Inflammatory macrophage treated with lipopolysaccharide for 1 hour (primary cell): ENCODE results near the gene MYBPH.

ENCODE experiments used
- DNase-seq, 2 donors: peaks; one replicate each; pipeline ENCODE4 v3.0.0-alpha.2; 2020 to 2022

MYBPH gene, protein sequence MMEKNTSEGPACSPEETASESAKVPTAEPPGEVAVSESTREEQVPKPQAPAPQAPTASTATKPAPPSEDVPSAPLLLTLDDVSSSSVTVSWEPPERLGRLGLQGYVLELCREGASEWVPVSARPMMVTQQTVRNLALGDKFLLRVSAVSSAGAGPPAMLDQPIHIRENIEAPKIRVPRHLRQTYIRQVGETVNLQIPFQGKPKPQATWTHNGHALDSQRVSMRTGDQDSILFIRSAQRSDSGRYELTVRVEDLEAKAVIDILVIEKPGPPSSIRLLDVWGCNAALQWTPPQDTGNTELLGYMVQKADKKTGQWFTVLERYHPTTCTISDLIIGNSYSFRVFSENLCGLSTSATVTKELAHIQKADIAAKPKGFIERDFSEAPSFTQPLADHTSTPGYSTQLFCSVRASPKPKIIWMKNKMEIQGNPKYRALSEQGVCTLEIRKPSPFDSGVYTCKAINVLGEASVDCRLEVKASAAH

DNA sequence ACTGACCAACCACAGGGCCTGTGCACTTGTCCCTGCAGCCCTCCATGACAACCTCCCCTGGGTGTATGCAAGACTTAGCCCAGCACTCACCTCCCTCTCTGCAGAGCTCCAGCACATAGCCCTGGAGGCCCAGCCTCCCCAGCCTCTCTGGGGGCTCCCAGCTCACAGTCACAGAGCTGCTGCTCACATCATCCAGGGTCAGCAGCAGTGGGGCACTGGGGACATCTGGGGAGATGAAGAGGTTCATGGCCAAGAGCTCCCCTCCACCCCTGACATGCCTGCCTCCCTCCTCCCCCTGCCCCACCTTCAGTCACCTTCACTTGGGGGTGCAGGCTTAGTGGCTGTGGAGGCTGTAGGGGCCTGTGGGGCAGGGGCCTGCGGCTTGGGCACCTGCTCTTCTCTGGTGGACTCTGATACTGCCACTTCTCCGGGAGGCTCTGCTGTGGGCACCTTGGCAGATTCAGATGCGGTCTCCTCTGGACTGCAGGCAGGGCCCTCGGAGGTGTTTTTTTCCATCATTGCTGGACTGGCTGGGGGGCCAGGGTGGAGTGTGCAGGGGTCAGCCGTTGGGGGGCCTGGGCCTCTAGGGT, at the start of gene MYBPH:
TSS of gene MYBPH (minus strand) at position 590 of the 590 bp plus-strand sequence. CDS start at position 519, 71 bp downstream.
- DNase-seq: no peak

- DNase-seq: peak in 1 of 2 donors; percentile 52
These were observed 49.4 kb upstream of the MYBPH start for GRCh38 chr1:203225071-203225470.

DNA sequence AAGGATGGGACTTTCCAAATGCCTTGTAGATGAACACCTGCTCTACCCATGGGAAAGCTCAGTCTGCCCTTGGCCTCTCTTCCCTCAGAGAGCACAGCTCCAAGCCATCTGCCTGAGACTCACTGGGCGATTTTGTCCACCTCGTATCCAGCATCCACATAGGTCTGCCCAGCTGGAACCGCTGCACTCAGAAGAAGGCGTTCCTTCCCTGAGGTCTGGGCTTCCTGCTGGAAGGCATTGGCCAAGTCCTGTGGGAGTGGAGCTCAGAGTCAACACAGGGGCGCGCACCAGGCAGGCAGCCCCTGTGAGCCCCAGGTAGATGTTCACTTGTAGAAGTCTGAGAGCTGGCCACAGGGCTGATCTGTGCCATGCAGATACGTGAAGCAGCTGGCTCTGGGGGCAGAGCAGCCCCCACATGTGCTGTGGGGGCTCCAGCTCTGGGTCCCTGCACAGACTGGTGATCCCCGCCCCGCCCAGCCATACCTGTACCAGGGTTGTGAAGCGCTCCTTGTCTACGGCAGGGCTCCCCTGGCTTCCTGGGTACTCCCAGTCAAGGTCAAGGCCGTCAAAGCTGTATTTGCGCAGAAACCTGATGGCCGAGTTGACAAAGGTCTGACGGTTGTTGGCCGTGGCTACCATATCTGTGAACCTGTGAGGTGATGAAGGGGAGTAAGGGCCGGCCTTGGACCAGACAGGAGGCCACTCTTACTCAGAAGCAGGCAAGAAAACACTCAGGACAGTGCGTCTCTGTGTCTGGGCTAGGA, 47.6 kb upstream of the MYBPH start:
- no peak for DNase-seq

GRCh38 chr1:203219934-203220333, 44.3 kb upstream of the MYBPH start:
- DNase-seq: no peak

DNA sequence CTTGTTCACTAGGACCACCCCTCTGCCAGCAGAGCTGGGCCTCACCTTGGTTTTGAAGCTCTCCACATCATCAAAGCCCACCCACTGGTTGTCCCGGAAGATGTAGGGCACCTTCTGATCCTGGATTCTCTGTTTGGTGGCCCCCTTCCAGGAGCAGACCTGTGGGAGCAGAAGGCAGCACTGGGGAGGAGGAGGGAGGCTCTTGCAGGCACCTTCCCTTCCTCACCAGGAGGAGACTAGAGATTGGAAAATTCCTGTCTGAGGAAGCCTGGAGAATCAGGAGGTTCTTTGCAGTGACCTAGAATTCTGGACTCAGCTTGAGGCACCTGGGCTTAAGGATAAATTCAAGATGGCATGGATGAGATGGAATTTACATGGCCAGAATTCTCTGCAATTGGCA, 43.5 kb upstream of the MYBPH start:
- no peak for DNase-seq

- DNase-seq: no peak
These were observed 42.0 kb upstream of the MYBPH start for GRCh38 chr1:203217668-203218067.

GRCh38 chr1:203217139-203217655, 41.6 kb upstream of the MYBPH start:
- DNase-seq: peak; percentile 39 to 56

- peak; percentile 60 to 95 for DNase-seq
These were observed 40.9 kb upstream of the MYBPH start for GRCh38 chr1:203216274-203217138.

- no peak for DNase-seq
These were observed 39.9 kb upstream of the MYBPH start for GRCh38 chr1:203215573-203215972.

DNA sequence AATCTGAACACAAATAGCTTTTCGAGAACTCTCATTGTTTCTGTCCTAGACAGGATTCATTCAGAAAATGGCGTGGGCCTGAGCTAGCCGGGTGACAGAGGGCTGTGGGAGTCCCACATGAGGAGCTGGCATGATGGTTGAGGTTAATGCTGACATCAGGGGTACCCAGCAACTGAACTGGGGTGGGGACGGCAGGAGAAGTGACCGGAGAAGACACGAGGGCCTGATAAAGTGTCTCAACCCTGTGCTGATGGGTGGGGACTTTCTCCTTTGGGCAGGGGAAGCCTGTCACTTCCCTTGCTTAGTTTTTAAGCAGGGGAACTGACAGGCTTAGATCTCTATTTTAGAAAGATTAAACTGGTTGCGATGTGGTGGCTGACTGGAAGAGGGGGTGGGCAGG, 39.2 kb upstream of the MYBPH start:
- DNase-seq: peak; percentile 81 to 98

- no peak for DNase-seq
These were observed 37.5 kb upstream of the MYBPH start for GRCh38 chr1:203213126-203213525.

DNA sequence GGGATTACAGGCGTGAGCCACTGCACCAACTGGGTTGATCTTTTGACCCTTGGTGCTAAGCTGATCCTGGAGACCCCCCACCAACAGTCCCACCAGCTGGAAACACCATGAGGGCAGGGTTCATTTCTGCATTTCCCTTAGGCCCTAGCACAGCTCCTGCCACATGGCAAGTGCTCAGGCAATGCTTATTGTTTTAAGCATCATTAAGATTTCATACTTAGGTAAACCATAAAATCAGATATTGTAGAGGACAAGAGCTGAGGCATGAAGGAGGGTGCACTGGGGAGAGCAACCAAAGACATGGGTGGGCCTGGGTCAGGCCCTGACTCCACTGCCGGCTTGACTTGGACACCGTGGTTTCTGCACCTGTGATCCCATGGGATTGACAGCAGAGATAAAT, 36.2 kb upstream of the MYBPH start:
- no peak for DNase-seq

DNA sequence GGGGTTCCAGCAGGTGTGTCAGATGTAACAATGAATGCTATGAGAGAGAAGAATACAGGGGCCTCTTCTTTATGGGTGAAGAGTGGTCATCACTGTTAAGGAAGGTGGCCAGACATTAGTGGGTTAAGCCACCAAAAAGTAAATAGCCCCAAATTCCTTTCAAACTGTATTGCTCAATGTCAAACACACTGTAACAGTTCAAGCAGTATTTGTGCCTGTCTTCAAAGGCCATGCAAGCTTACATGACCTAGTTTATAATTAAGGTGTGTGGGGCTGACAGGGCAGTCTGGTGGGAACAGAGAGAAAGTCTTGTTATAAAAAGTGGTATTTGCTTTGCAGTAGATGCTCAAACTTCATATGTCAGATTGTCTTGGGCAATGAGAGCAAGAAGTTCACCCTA, 35.4 kb upstream of the MYBPH start:
- no peak for DNase-seq

DNA sequence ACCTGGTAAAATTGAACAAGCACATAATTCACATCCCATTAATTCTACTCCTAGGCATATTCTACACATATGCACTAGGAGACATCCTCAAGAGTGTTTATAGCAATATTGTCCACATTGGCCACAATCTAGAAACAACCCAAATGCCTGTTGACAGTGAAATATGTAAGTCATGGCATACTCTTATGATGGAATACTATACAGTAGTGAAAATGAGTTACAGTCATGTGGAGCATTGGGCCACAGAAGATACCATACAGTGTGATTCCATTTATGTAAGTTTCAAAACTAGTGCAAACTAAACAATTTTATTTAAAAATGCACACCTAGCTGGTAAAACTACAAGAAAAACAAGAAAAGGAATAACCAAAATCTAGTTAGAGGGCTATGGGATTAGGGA, 34.7 kb upstream of the MYBPH start:
- DNase-seq: no peak

DNA sequence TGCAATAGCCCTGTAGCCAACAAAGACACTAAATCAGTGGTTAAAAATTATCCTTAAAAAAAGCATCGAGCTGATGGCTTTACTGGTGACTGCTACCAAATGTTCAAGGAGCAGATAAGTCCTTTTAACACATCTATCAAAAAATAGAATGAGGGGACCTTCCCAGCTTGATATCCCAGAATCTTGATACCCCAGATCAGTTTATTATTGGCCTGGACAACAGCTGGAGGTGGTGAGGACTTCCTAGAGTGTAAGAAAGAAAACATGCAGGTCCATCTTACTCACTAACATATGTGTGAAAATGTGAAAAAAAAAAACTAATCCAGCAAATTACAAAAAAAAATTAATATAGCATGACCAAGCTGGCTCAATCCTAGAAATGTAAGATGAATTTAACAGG, 32.6 kb upstream of the MYBPH start:
- DNase-seq: no peak

- no peak for DNase-seq
These were observed 32.1 kb upstream of the MYBPH start for GRCh38 chr1:203207751-203208150.

GRCh38 chr1:203206129-203206687, 30.6 kb upstream of the MYBPH start:
- DNase-seq: no peak

DNA sequence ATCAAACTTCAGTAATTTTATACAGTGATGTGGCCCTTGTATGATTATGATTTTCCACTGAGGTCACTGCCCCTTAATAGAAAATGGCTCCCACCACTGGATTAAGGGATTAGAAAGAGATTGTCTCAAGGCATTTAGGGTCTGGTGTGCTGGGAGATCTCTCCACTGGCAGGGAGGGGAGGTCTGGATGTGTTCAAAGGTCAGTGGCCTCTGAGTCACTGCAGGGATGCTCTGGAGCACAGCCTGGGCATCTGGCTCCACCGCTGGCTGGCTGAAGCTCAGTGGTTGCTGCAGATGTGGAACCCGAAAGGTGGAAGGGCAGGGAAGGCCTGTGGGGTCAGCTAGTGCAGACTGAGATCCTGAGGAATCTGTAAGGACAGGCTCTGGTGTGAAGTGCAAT, 29.1 kb upstream of the MYBPH start:
- DNase-seq: no peak

DNA sequence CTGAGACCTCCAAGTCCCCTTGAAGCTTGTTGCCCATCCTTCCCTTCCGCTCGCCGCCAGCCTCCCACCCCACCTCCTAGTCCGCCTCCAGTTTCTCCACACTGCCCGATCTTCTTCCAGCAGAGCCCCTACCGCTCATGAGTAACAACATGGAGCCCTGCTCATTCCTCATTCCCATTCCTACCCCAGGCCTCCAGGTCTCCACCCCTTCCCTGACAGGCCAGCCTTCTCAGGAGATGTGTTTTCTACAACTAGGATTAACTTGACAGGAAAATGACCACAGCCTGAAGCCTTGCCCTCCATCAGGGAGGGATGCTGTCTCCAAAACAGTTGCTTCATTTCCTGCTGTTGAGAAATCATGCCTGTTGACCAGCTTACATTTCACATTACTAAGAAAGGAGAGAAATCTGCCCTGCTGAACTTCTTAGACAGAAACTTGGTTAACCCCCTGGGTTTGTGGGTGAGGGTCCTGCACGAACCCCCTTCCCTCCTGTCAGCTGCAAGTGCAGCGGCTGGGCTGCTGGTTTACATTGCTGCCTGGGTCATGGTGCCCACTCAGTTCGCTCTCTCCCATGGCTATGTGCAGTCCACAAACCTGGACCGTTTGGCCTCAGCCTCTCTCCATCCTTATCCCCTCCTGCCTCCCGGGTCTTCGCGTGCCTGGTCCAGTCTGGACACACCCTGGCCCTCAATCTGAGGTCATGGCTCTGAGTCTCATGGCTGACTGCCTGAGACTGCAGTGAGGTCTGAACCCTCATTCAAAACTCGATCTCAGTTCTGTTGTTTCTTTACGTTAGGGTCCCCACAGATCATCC, 27.0 kb upstream of the MYBPH start:
- peak; percentile 78 to 85 for DNase-seq

GRCh38 chr1:203201516-203202205, 26.0 kb upstream of the MYBPH start:
- no peak for DNase-seq

DNA sequence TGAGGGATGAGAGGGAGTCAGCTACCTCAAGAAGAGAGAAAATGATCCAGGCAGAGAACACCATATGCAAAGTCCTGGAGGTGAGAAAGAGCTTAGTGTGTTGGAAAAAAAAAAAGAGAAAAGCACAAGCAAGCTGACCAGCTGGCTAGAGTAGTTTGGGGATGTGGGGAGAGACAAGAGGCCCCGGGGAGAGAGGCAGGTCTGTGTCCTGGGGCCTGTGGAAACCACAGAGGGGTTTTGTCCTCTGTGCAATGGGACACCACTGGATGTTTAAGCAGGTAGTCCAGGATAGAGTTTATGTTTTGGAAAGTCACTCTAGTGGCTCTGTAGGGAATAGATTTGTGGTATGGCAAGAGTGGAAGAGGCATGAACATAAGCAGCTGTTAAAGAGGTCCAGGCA, 25.3 kb upstream of the MYBPH start:
- no peak for DNase-seq
